Kidney tubule cell (primary cell): ENCODE measurements around the gene WBP2.
"Not testable (repeated sequence)": the region's sequence is repeated elsewhere in the genome, so short reads cannot be mapped to it uniquely, and the experiment has no call there.

Experiments
- DNase-seq: peaks from one replicate; pipeline ENCODE4 v3.0.0-alpha.2; 2018; ENCODE audit warnings: low spot score

Gene WBP2

GRCh38 chr17:75813081-75814020, 41.8 kb downstream of the WBP2 start:
- no peak for DNase-seq

DNA sequence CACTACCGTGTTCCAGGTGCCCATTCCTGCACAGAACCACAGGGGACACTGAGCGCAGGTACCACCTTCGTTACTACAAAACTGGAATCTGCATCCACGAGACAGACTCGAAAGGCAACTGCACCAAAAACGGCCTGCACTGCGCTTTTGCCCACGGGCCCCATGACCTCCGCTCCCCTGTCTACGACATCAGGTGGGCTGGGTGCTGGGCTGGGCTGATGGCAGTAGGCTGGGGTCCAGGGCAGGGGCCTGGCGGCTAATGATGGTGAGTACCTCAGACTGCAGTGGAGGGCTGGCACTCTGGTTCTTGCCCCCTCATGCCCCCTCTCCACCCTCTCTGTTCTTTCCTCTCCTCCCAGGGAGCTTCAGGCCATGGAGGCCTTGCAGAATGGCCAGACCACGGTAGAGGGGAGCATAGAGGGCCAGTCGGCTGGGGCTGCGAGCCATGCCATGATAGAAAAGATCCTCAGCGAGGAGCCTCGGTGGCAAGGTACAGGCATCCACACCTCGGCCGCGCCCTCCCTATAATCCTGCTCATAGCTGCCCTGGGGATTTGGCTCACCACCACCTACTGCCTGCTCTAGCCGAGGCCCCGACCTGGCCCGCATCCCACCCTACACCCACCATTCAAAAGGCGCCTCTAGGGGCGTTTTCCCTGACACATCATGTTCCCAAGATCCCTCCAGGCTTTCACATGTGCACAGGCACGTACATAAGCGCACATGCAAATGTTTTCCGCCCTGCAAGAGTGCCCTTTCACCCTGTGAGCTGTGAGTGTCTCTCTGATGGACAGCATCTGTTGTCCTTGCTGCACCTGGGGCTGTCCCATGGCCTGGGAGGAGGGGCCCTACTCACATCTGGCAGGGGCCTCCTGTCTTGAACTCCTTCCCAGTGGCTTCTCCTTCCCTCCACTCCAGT, 42.8 kb downstream of the WBP2 start:
- DNase-seq, result no peak

- no peak for DNase-seq
Observed at GRCh38 chr17:75811174-75811573, 44.0 kb downstream of the WBP2 start.

- not testable (repeated sequence) for DNase-seq
Observed at GRCh38 chr17:75810756-75811155, 44.4 kb downstream of the WBP2 start.

- no peak for DNase-seq
Observed at GRCh38 chr17:75810216-75810615, 44.9 kb downstream of the WBP2 start.

GRCh38 chr17:75809631-75810111, 45.5 kb downstream of the WBP2 start:
- DNase-seq, result no peak

- peak; percentile 22 for DNase-seq
Observed at GRCh38 chr17:75808905-75809621, 46.1 kb downstream of the WBP2 start.

- DNase-seq, result no peak
Observed at GRCh38 chr17:75808549-75808904, 46.6 kb downstream of the WBP2 start.

DNA sequence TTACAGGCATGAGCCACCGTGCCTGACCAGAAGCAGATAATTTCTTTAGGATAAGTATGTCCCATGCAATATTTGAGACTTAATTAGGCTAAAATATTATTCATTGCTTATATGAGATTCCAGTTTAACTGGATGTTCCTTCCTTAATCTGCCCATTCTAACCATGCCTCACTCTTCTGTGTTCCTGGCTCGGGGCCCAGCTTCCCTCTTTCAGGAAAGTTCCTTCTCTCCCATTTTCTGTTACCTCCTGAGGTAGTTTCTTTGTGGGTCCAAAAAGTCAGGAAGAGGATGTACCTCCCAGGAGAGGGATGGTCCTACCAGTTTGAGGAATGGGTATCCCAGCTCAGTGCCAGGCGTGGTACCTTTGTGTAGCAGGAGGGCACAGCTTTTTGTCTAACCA, 47.3 kb downstream of the WBP2 start:
- DNase-seq, result no peak

- no peak for DNase-seq
Observed at GRCh38 chr17:75806822-75807500, 48.2 kb downstream of the WBP2 start.

DNA sequence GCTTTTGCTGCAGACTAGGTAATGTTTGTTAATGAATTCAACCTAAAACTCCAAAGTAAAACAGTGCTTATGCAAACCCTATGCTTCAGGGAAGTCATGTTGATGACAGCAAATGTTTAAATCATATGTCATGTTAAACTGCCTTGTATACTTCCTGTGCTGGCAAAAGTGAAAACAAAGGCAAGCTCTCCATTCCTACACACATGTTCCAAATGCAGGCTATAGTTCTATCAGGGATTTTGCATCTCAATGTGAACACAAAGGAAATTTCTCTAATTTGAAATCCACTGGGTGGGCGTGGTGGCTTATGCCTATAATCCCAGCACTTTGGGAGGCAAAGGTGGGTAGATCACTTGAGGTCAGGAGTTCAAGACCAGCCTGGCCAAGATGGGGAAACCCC, 51.3 kb downstream of the WBP2 start:
- DNase-seq, result no peak

GRCh38 chr17:75799402-75799801, 55.7 kb downstream of the WBP2 start:
- DNase-seq, result no peak

DNA sequence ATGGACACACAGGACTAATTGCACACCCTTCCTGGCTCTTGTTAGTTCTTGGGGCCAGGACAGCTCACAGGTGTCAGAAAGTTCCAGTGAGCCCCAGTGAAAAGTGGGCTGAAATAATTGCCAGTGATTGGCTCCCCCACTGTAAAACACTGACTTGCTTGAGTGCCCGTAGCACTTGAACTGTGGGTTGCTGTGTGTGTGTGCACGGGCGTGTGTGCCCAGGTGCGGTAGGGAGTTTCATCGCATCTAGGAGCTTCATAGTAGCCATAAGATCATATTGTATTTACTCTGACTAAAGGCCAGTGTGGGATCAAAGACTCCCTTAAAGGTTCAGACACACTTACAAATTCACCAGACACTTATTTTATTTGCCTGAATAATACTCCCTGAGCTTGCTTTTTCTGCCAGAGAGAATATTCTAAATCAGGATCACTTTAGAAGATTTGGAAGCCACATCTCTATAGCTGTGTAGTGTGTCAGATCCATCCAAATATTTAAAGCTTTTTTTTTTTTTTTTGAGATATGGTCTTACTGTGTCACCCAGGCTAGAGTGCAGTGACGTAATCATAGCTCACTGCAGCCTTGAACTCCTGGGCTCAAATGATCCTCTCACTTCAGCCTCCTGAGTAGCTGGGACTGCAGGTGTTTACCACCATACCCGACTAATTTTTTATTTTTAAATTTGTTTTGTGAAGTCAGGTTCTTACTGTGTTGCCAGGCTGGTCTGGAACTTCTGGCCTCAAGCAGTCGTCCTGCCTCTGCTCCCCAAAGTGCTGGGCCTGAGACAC, 59.1 kb downstream of the WBP2 start:
- DNase-seq, result no peak
